ENCODE data around the gene IL12RB2.

IL12RB2 gene

GRCh38 chr1:67333603-67334002 is 25.9 kb downstream of the IL12RB2 start:
- Histone ChIP-seq H3K18ac (ENCODE audit: low read length) (no peak overlapping the region), H2BK120ac (ENCODE audit: low read depth, low read length) (no peak overlapping the region), H2AFZ (ENCODE audit: low read length) (no peak overlapping the region), H3K14ac (ENCODE audit: low read length) (no peak overlapping the region), H3K4me2 (ENCODE audit: insufficient read depth, low read length, poor library complexity, severe bottlenecking) (no peak overlapping the region), H2BK5ac (ENCODE audit: low read length) (no peak overlapping the region), H3K23ac (ENCODE audit: low read depth, low read length, poor library complexity) (no peak overlapping the region), H3K9me3 (replicated peaks in 1 of 2; ENCODE audit: control insufficient read depth in 2 of 2, insufficient read depth in 1 of 2, low read depth in 1 of 2, low read length in 2 of 2) (no peaks in the 10 kb centered on the region), H2BK15ac (ENCODE audit: low read length) (no peak overlapping the region), H2AK5ac (ENCODE audit: low read depth, low read length) (no peak overlapping the region), H3K4me1 (ENCODE audit: control insufficient read depth in 2 of 2, insufficient read depth in 1 of 2, low read depth in 1 of 2, low read length in 2 of 2) (no peaks in the 10 kb centered on the region), H3K27me3 (ENCODE audit: control insufficient read depth in 3 of 3, insufficient read depth in 3 of 3, low read depth in 1 of 3, low read length in 3 of 3) (peaks cover 0 to 10% (median 0%) of the 10 kb centered on the region in 3 experiments), H3K79me1 (ENCODE audit: low read depth, low read length) (no peaks in the 10 kb centered on the region), H2BK12ac (ENCODE audit: low read length) (no peak overlapping the region), H3K27ac (replicated peaks; ENCODE audit: low read length) (no peak overlapping the region), H4K8ac (ENCODE audit: low read depth, low read length) (no peak overlapping the region), H3K4ac (ENCODE audit: low read length) (no peak overlapping the region), H3K36me3 (replicated peaks in 1 of 2; ENCODE audit: control insufficient read depth in 2 of 2, insufficient read depth in 2 of 2, low read length in 2 of 2) (no peaks in the 10 kb centered on the region), H4K91ac (ENCODE audit: low read depth, low read length, poor library complexity) (no peak overlapping the region), H3K4me3 (ENCODE audit: low read length in 2 of 2) (no peak overlapping the region), H3K9ac (ENCODE audit: low read depth, low read length, poor library complexity) (no peak overlapping the region)
- WGBS, 2 donors (ENCODE audit: extremely low coverage in 2 of 2, insufficient read length in 2 of 2, insufficient replicate concordance in 1 of 2): no CpG with 5 or more reads among the region's 3 CpGs
- no peak for DNase-seq (ENCODE audit: low spot score)

- no peak overlapping the region for H3K4ac ChIP-seq (ENCODE audit: low read length)
- no peak overlapping the region for H4K91ac ChIP-seq (ENCODE audit: low read depth, low read length, poor library complexity)
- no peak overlapping the region for H2AFZ ChIP-seq (ENCODE audit: low read length)
- H2BK12ac ChIP-seq (ENCODE audit: low read length): no peak overlapping the region
- no peaks in the 10 kb centered on the region for H3K9me3 ChIP-seq (replicated peaks in 1 of 2; ENCODE audit: control insufficient read depth in 2 of 2, insufficient read depth in 1 of 2, low read depth in 1 of 2, low read length in 2 of 2)
- no peak overlapping the region for H3K4me3 ChIP-seq (ENCODE audit: low read length in 2 of 2)
- H3K27me3 ChIP-seq (ENCODE audit: control insufficient read depth in 3 of 3, insufficient read depth in 3 of 3, low read depth in 1 of 3, low read length in 3 of 3): peaks cover 0 to 6% (median 0%) of the 10 kb centered on the region in 3 experiments
- no peak overlapping the region for H2BK120ac ChIP-seq (ENCODE audit: low read depth, low read length)
- no peak overlapping the region for H3K23ac ChIP-seq (ENCODE audit: low read depth, low read length, poor library complexity)
- no peak overlapping the region for H2AK5ac ChIP-seq (ENCODE audit: low read depth, low read length)
- no peak overlapping the region for H3K14ac ChIP-seq (ENCODE audit: low read length)
- no peak overlapping the region for H3K18ac ChIP-seq (ENCODE audit: low read length)
- H3K79me1 ChIP-seq (ENCODE audit: low read depth, low read length): no peaks in the 10 kb centered on the region
- H3K27ac ChIP-seq (replicated peaks; ENCODE audit: low read length): no peak overlapping the region
- no peak overlapping the region for H2BK15ac ChIP-seq (ENCODE audit: low read length)
- no peak overlapping the region for H2BK5ac ChIP-seq (ENCODE audit: low read length)
- H3K4me1 ChIP-seq (ENCODE audit: control insufficient read depth in 2 of 2, insufficient read depth in 1 of 2, low read depth in 1 of 2, low read length in 2 of 2): no peaks in the 10 kb centered on the region
- no peak overlapping the region for H3K9ac ChIP-seq (ENCODE audit: low read depth, low read length, poor library complexity)
- no peaks in the 10 kb centered on the region for H3K36me3 ChIP-seq (replicated peaks in 1 of 2; ENCODE audit: control insufficient read depth in 2 of 2, insufficient read depth in 2 of 2, low read length in 2 of 2)
- H3K4me2 ChIP-seq (ENCODE audit: insufficient read depth, low read length, poor library complexity, severe bottlenecking): no peak overlapping the region
- no peak for DNase-seq (ENCODE audit: low spot score)
- no peak overlapping the region for H4K8ac ChIP-seq (ENCODE audit: low read depth, low read length)
- WGBS, 2 donors (ENCODE audit: extremely low coverage in 2 of 2, insufficient read length in 2 of 2, insufficient replicate concordance in 1 of 2): no CpG with 5 or more reads among the region's 1 CpG
Measured at GRCh38 chr1:67335411-67335810, 27.7 kb downstream of the IL12RB2 start.

- H2BK15ac ChIP-seq (ENCODE audit: low read length): no peak overlapping the region
- no peaks in the 10 kb centered on the region for H3K9me3 ChIP-seq (replicated peaks in 1 of 2; ENCODE audit: control insufficient read depth in 2 of 2, insufficient read depth in 1 of 2, low read depth in 1 of 2, low read length in 2 of 2)
- no peaks in the 10 kb centered on the region for H3K36me3 ChIP-seq (replicated peaks in 1 of 2; ENCODE audit: control insufficient read depth in 2 of 2, insufficient read depth in 2 of 2, low read length in 2 of 2)
- H2BK5ac ChIP-seq (ENCODE audit: low read length): no peak overlapping the region
- H3K4me1 ChIP-seq (ENCODE audit: control insufficient read depth in 2 of 2, insufficient read depth in 1 of 2, low read depth in 1 of 2, low read length in 2 of 2): no peaks in the 10 kb centered on the region
- H4K91ac ChIP-seq (ENCODE audit: low read depth, low read length, poor library complexity): no peak overlapping the region
- H2BK120ac ChIP-seq (ENCODE audit: low read depth, low read length): no peak overlapping the region
- WGBS, 2 donors (ENCODE audit: extremely low coverage in 2 of 2, insufficient read length in 2 of 2, insufficient replicate concordance in 1 of 2): no CpG with 5 or more reads among the region's 5 CpGs
- no peaks in the 10 kb centered on the region for H3K79me1 ChIP-seq (ENCODE audit: low read depth, low read length)
- H3K23ac ChIP-seq (ENCODE audit: low read depth, low read length, poor library complexity): no peak overlapping the region
- no peak overlapping the region for H3K4me2 ChIP-seq (ENCODE audit: insufficient read depth, low read length, poor library complexity, severe bottlenecking)
- no peak overlapping the region for H2AK5ac ChIP-seq (ENCODE audit: low read depth, low read length)
- no peak for DNase-seq (ENCODE audit: low spot score)
- no peak overlapping the region for H2AFZ ChIP-seq (ENCODE audit: low read length)
- H3K27me3 ChIP-seq (ENCODE audit: control insufficient read depth in 3 of 3, insufficient read depth in 3 of 3, low read depth in 1 of 3, low read length in 3 of 3): peaks cover 0 to 11% (median 0%) of the 10 kb centered on the region in 3 experiments
- no peak overlapping the region for H2BK12ac ChIP-seq (ENCODE audit: low read length)
- no peak overlapping the region for H4K8ac ChIP-seq (ENCODE audit: low read depth, low read length)
- H3K4ac ChIP-seq (ENCODE audit: low read length): no peak overlapping the region
- no peak overlapping the region for H3K27ac ChIP-seq (replicated peaks; ENCODE audit: low read length)
- no peak overlapping the region for H3K9ac ChIP-seq (ENCODE audit: low read depth, low read length, poor library complexity)
- no peak overlapping the region for H3K14ac ChIP-seq (ENCODE audit: low read length)
- no peak overlapping the region for H3K18ac ChIP-seq (ENCODE audit: low read length)
- no peak overlapping the region for H3K4me3 ChIP-seq (ENCODE audit: low read length in 2 of 2)
Measured at GRCh38 chr1:67336157-67336556, 28.5 kb downstream of the IL12RB2 start.

GRCh38 chr1:67336783-67337182 is 29.1 kb downstream of the IL12RB2 start:
- no peak overlapping the region for H2BK120ac ChIP-seq (ENCODE audit: low read depth, low read length)
- H3K79me1 ChIP-seq (ENCODE audit: low read depth, low read length): no peaks in the 10 kb centered on the region
- no peak overlapping the region for H3K9ac ChIP-seq (ENCODE audit: low read depth, low read length, poor library complexity)
- H3K9me3 ChIP-seq (replicated peaks in 1 of 2; ENCODE audit: control insufficient read depth in 2 of 2, insufficient read depth in 1 of 2, low read depth in 1 of 2, low read length in 2 of 2): no peaks in the 10 kb centered on the region
- no peaks in the 10 kb centered on the region for H3K36me3 ChIP-seq (replicated peaks in 1 of 2; ENCODE audit: control insufficient read depth in 2 of 2, insufficient read depth in 2 of 2, low read length in 2 of 2)
- H4K91ac ChIP-seq (ENCODE audit: low read depth, low read length, poor library complexity): no peak overlapping the region
- H3K18ac ChIP-seq (ENCODE audit: low read length): no peak overlapping the region
- no peak overlapping the region for H3K14ac ChIP-seq (ENCODE audit: low read length)
- no peak overlapping the region for H2AK5ac ChIP-seq (ENCODE audit: low read depth, low read length)
- H3K4ac ChIP-seq (ENCODE audit: low read length): no peak overlapping the region
- H2BK12ac ChIP-seq (ENCODE audit: low read length): no peak overlapping the region
- H3K27ac ChIP-seq (replicated peaks; ENCODE audit: low read length): no peak overlapping the region
- H3K27me3 ChIP-seq (ENCODE audit: control insufficient read depth in 3 of 3, insufficient read depth in 3 of 3, low read depth in 1 of 3, low read length in 3 of 3): peaks cover 0 to 11% (median 0%) of the 10 kb centered on the region in 3 experiments
- H4K8ac ChIP-seq (ENCODE audit: low read depth, low read length): no peak overlapping the region
- no peak for DNase-seq (ENCODE audit: low spot score)
- H3K4me3 ChIP-seq (ENCODE audit: low read length in 2 of 2): no peak overlapping the region
- H3K23ac ChIP-seq (ENCODE audit: low read depth, low read length, poor library complexity): no peak overlapping the region
- no peak overlapping the region for H2AFZ ChIP-seq (ENCODE audit: low read length)
- no peak overlapping the region for H3K4me2 ChIP-seq (ENCODE audit: insufficient read depth, low read length, poor library complexity, severe bottlenecking)
- H2BK5ac ChIP-seq (ENCODE audit: low read length): no peak overlapping the region
- WGBS, 2 donors (ENCODE audit: extremely low coverage in 2 of 2, insufficient read length in 2 of 2, insufficient replicate concordance in 1 of 2): no CpG with 5 or more reads among the region's 6 CpGs
- H3K4me1 ChIP-seq (ENCODE audit: control insufficient read depth in 2 of 2, insufficient read depth in 1 of 2, low read depth in 1 of 2, low read length in 2 of 2): peaks cover 0 to 2% of the 10 kb centered on the region in 2 donors
- no peak overlapping the region for H2BK15ac ChIP-seq (ENCODE audit: low read length)
